ENCODE results near the gene ERCC6L2. TPM values are rescaled to one million over a fixed set of nuclear protein-coding genes. Genes with fewer than 3 reads are reported as not detected.

The ERCC6L2 gene
- total RNA-seq, 2 donors from 2014 or later, result 24.1 to 30.7 TPM

- H3K4me3 Mint-ChIP-seq, result no peak overlapping the region
- no peak for ATAC-seq (replicated peaks in 1 of 2)
- peaks cover 0 to 2% of the 10 kb centered on the region in 2 donors for H3K9me3 Mint-ChIP-seq
- peaks cover 5% of the 10 kb centered on the region for H3K27me3 Mint-ChIP-seq (ENCODE audit: low read depth)
- no peaks in the 10 kb centered on the region for H3K4me1 Mint-ChIP-seq (ENCODE audit: low read depth)
- H3K27ac Mint-ChIP-seq, result no peak overlapping the region
- DNase-seq, result no peak
- peaks cover 5 to 19% of the 10 kb centered on the region in 2 donors for H3K36me3 Mint-ChIP-seq (ENCODE audit: insufficient read depth in 2 of 2)
Measured at GRCh38 chr9:95845751-95846150, 29.7 kb upstream of the ERCC6L2 start.

- Mint-ChIP-seq H3K4me1 (ENCODE audit: low read depth) (peaks cover 21% of the 10 kb centered on the region), H3K4me3 (no peak overlapping the region), H3K9me3 (no peaks in the 10 kb centered on the region), H3K27ac (no peak overlapping the region), H3K36me3 (ENCODE audit: insufficient read depth in 2 of 2) (peaks cover 5 to 13% of the 10 kb centered on the region in 2 donors), H3K27me3 (ENCODE audit: low read depth) (no peaks in the 10 kb centered on the region)
- DNase-seq (no peak), ATAC-seq (replicated peaks in 1 of 2) (no peak)
Measured at GRCh38 chr9:95848764-95849163, 26.7 kb upstream of the ERCC6L2 start.

GRCh38 chr9:95852059-95853032, 23.1 kb upstream of the ERCC6L2 start:
- DNase-seq (peak; percentile 47 to 53), ATAC-seq (replicated peaks in 1 of 2) (peak; percentile 95 to 97)
- Mint-ChIP-seq H3K27me3 (ENCODE audit: low read depth) (peaks cover 6% of the 10 kb centered on the region), H3K4me3 (peak overlapping the region; percentile 38 to 74), H3K27ac (peak overlapping the region; percentile 40), H3K36me3 (ENCODE audit: insufficient read depth in 2 of 2) (peaks cover 5 to 11% of the 10 kb centered on the region in 2 donors), H3K9me3 (no peaks in the 10 kb centered on the region), H3K4me1 (ENCODE audit: low read depth) (peaks cover 28% of the 10 kb centered on the region)

GRCh38 chr9:95854386-95855020, 21.0 kb upstream of the ERCC6L2 start:
- H3K9me3 Mint-ChIP-seq, result no peaks in the 10 kb centered on the region
- no peak for ATAC-seq (replicated peaks in 1 of 2)
- H3K4me1 Mint-ChIP-seq (ENCODE audit: low read depth), result peaks cover 41% of the 10 kb centered on the region
- no peak for DNase-seq
- H3K4me3 Mint-ChIP-seq, result no peak overlapping the region
- no peak overlapping the region for H3K27ac Mint-ChIP-seq
- H3K36me3 Mint-ChIP-seq (ENCODE audit: insufficient read depth in 2 of 2), result peaks cover 0 to 2% of the 10 kb centered on the region in 2 donors
- peaks cover 6% of the 10 kb centered on the region for H3K27me3 Mint-ChIP-seq (ENCODE audit: low read depth)

GRCh38 chr9:95855961-95856360, 19.5 kb upstream of the ERCC6L2 start:
- H3K36me3 Mint-ChIP-seq (ENCODE audit: insufficient read depth in 2 of 2), result no peaks in the 10 kb centered on the region
- DNase-seq, result no peak
- H3K4me1 Mint-ChIP-seq (ENCODE audit: low read depth), result peaks cover 41% of the 10 kb centered on the region
- no peaks in the 10 kb centered on the region for H3K9me3 Mint-ChIP-seq
- ATAC-seq (replicated peaks in 1 of 2), result no peak
- H3K27ac Mint-ChIP-seq, result no peak overlapping the region
- H3K4me3 Mint-ChIP-seq, result no peak overlapping the region
- peaks cover 6% of the 10 kb centered on the region for H3K27me3 Mint-ChIP-seq (ENCODE audit: low read depth)

GRCh38 chr9:95857124-95857523, 18.4 kb upstream of the ERCC6L2 start:
- Mint-ChIP-seq H3K36me3 (ENCODE audit: insufficient read depth in 2 of 2) (peaks cover 1 to 5% of the 10 kb centered on the region in 2 donors), H3K4me3 (no peak overlapping the region), H3K27ac (no peak overlapping the region), H3K4me1 (ENCODE audit: low read depth) (peaks cover 32% of the 10 kb centered on the region), H3K9me3 (peaks cover 1% of the 10 kb centered on the region in 2 donors), H3K27me3 (ENCODE audit: low read depth) (peaks cover 6% of the 10 kb centered on the region)
- ATAC-seq (replicated peaks in 1 of 2) (no peak), DNase-seq (no peak)

GRCh38 chr9:95857896-95858295, 17.6 kb upstream of the ERCC6L2 start:
- Mint-ChIP-seq H3K9me3 (peaks cover 5 to 6% of the 10 kb centered on the region in 2 donors), H3K4me1 (ENCODE audit: low read depth) (peaks cover 24% of the 10 kb centered on the region), H3K27me3 (ENCODE audit: low read depth) (peaks cover 6% of the 10 kb centered on the region), H3K4me3 (no peak overlapping the region), H3K36me3 (ENCODE audit: insufficient read depth in 2 of 2) (peaks cover 7 to 10% of the 10 kb centered on the region in 2 donors), H3K27ac (no peak overlapping the region)
- ATAC-seq (replicated peaks in 1 of 2) (no peak), DNase-seq (no peak)

- H3K27me3 Mint-ChIP-seq (ENCODE audit: low read depth), result no peaks in the 10 kb centered on the region
- peaks cover 14% of the 10 kb centered on the region in 2 donors for H3K36me3 Mint-ChIP-seq (ENCODE audit: insufficient read depth in 2 of 2)
- no peak for ATAC-seq (replicated peaks in 1 of 2)
- peaks cover 20% of the 10 kb centered on the region for H3K4me1 Mint-ChIP-seq (ENCODE audit: low read depth)
- no peak for DNase-seq
- peaks cover 9 to 12% of the 10 kb centered on the region in 2 donors for H3K9me3 Mint-ChIP-seq
- H3K27ac Mint-ChIP-seq, result no peak overlapping the region
- no peak overlapping the region for H3K4me3 Mint-ChIP-seq
Measured at GRCh38 chr9:95862343-95862742, 13.1 kb upstream of the ERCC6L2 start.

GRCh38 chr9:95864852-95865580, 10.5 kb upstream of the ERCC6L2 start:
- no peak overlapping the region for H3K27ac Mint-ChIP-seq
- peaks cover 14 to 17% of the 10 kb centered on the region in 2 donors for H3K36me3 Mint-ChIP-seq (ENCODE audit: insufficient read depth in 2 of 2)
- H3K27me3 Mint-ChIP-seq (ENCODE audit: low read depth), result no peaks in the 10 kb centered on the region
- H3K9me3 Mint-ChIP-seq, result peaks cover 9 to 12% of the 10 kb centered on the region in 2 donors
- DNase-seq (no peak), ATAC-seq (replicated peaks in 1 of 2) (peak; percentile 82 to 95)
- peaks cover 8% of the 10 kb centered on the region for H3K4me1 Mint-ChIP-seq (ENCODE audit: low read depth)
- no peak overlapping the region for H3K4me3 Mint-ChIP-seq

GRCh38 chr9:95870352-95870751, 5.1 kb upstream of the ERCC6L2 start:
- Mint-ChIP-seq H3K4me1 (ENCODE audit: low read depth) (peaks cover 17% of the 10 kb centered on the region), H3K36me3 (ENCODE audit: insufficient read depth in 2 of 2) (peaks cover 9 to 19% of the 10 kb centered on the region in 2 donors), H3K27ac (no peak overlapping the region), H3K9me3 (peaks cover 0 to 2% of the 10 kb centered on the region in 2 donors), H3K4me3 (no peak overlapping the region), H3K27me3 (ENCODE audit: low read depth) (no peaks in the 10 kb centered on the region)
- DNase-seq (no peak), ATAC-seq (replicated peaks in 1 of 2) (no peak)

- Mint-ChIP-seq H3K9me3 (peaks cover 0 to 2% of the 10 kb centered on the region in 2 donors), H3K27me3 (ENCODE audit: low read depth) (no peaks in the 10 kb centered on the region), H3K36me3 (ENCODE audit: insufficient read depth in 2 of 2) (peaks cover 10 to 21% of the 10 kb centered on the region in 2 donors), H3K4me3 (no peak overlapping the region), H3K27ac (no peak overlapping the region), H3K4me1 (ENCODE audit: low read depth) (peaks cover 12% of the 10 kb centered on the region)
- no peak for DNase-seq
- ATAC-seq (replicated peaks in 1 of 2), result no peak
Measured at GRCh38 chr9:95870906-95871305, 4.6 kb upstream of the ERCC6L2 start.

GRCh38 chr9:95874303-95874988, 1.0 kb upstream of the ERCC6L2 start:
- H3K27me3 Mint-ChIP-seq (ENCODE audit: low read depth), result no peaks in the 10 kb centered on the region
- DNase-seq (no peak), ATAC-seq (replicated peaks in 1 of 2) (no peak)
- peaks cover 0 to 2% of the 10 kb centered on the region in 2 donors for H3K9me3 Mint-ChIP-seq
- H3K27ac Mint-ChIP-seq, result no peak overlapping the region
- H3K4me1 Mint-ChIP-seq (ENCODE audit: low read depth), result peaks cover 16% of the 10 kb centered on the region
- peaks cover 10 to 27% of the 10 kb centered on the region in 2 donors for H3K36me3 Mint-ChIP-seq (ENCODE audit: insufficient read depth in 2 of 2)
- no peak overlapping the region for H3K4me3 Mint-ChIP-seq

Measured in activated T-cell treated with anti-CD3 and anti-CD28 coated beads, Interleukin-2, amount 50 U/mL, for 72 hours (primary cell).